ENCODE data around the gene GNB3.
A peak's percentile ranks its signal among the peaks of the same experiment; 100 is the strongest.
"Not testable (repeated sequence)": the region's sequence is repeated elsewhere in the genome, so short reads cannot be mapped to it uniquely, and the experiment has no call there.

GNB3 gene

GRCh38 chr12:6891646-6892001 lies 50.9 kb downstream of the GNB3 start:
- DNase-seq (no peak), ATAC-seq (replicated peaks) (no peak)
- no peaks in the 10 kb centered on the region for H3K9me3 Mint-ChIP-seq
- H3K36me3 Mint-ChIP-seq (ENCODE audit: insufficient read depth) = no peaks in the 10 kb centered on the region
- peak overlapping the region; percentile 80 to 89 for H3K4me3 Mint-ChIP-seq
- H3K4me1 Mint-ChIP-seq (ENCODE audit: low read depth in 2 of 2) = peaks cover 0 to 11% of the 10 kb centered on the region in 2 donors
- H3K27me3 Mint-ChIP-seq = no peaks in the 10 kb centered on the region
- H3K27ac Mint-ChIP-seq = peak overlapping the region; percentile 94 to 96

- ATAC-seq (replicated peaks); H3K9me3 Mint-ChIP-seq; H3K27me3 Mint-ChIP-seq; DNase-seq; H3K36me3 Mint-ChIP-seq (ENCODE audit: insufficient read depth): not testable (repeated sequence)
- peaks cover 0 to 11% of the 10 kb centered on the region in 2 donors for H3K4me1 Mint-ChIP-seq (ENCODE audit: low read depth in 2 of 2)
- H3K4me3 Mint-ChIP-seq = peak overlapping the region in 1 of 2 donors; percentile 80
- peak overlapping the region in 1 of 2 donors; percentile 96 for H3K27ac Mint-ChIP-seq
Observed at GRCh38 chr12:6892683-6893082, 52.0 kb downstream of the GNB3 start.

DNA sequence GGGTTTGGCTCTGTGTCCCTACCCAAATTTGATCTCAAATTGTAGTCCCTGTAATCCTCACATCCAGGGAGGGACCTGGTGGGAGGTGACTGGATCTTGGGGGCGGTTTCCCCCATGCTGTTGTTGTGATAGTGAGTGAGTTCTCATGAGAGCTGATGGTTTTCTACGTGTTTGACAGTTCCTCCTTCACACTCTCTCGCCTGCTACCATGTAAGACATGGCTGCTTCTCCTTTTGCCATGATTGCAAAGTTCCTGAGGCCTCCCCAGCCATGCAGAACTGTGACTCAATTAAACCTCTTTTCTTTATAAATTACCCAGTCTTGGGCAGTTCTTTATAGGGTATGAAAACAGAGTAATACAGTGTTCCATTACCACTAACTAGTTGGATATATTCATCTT lies 53.6 kb downstream of the GNB3 start:
- DNase-seq = no peak
- Mint-ChIP-seq H3K4me3 (no peak overlapping the region), H3K27me3 (no peaks in the 10 kb centered on the region), H3K9me3 (no peaks in the 10 kb centered on the region), H3K36me3 (ENCODE audit: insufficient read depth) (no peaks in the 10 kb centered on the region), H3K27ac (no peak overlapping the region), H3K4me1 (ENCODE audit: low read depth in 2 of 2) (peaks cover 0 to 11% of the 10 kb centered on the region in 2 donors)
- ATAC-seq (replicated peaks) = no peak
